Immature natural killer cell (primary cell): ENCODE results near the gene ABLIM2. TPM values are rescaled to one million over a fixed set of nuclear protein-coding genes. Genes with fewer than 3 reads are reported as not detected.

Source experiments
- DNase-seq, 3 donors: peaks; one replicate each; pipeline ENCODE4 v3.0.0; 2022; ENCODE audit warnings: mixed read lengths in 1 of 3
- H3K27ac Mint-ChIP-seq, 6 donors: one replicate each; pipeline ENCODE4 v1.8.0; 2020; ENCODE audit warnings: mixed read lengths in 6 of 6, mild to moderate bottlenecking in 5 of 6, inconsistent platforms in 4 of 6, moderate library complexity in 3 of 6
- H3K27me3 Mint-ChIP-seq, 3 donors: one replicate each; pipeline ENCODE4 v1.8.0; 2020 to 2021; ENCODE audit warnings: low read depth in 3 of 3, mild to moderate bottlenecking in 3 of 3, mixed read lengths in 3 of 3, moderate library complexity in 3 of 3, inconsistent platforms in 1 of 3
- H3K36me3 Mint-ChIP-seq, 3 donors: one replicate each; pipeline ENCODE4 v1.8.0; 2020; ENCODE audit warnings: mixed read lengths in 3 of 3, inconsistent platforms in 2 of 3, mild to moderate bottlenecking in 2 of 3
- H3K4me1 Mint-ChIP-seq, 2 donors: one replicate each; pipeline ENCODE4 v1.8.0; 2020; ENCODE audit warnings: inconsistent platforms in 2 of 2, mild to moderate bottlenecking in 2 of 2, mixed read lengths in 2 of 2, moderate library complexity in 1 of 2
- H3K4me3 Mint-ChIP-seq, 5 donors: one replicate each; pipeline ENCODE4 v1.8.0; 2020; ENCODE audit warnings: mild to moderate bottlenecking in 5 of 5, mixed read lengths in 5 of 5, inconsistent platforms in 3 of 5, moderate library complexity in 3 of 5
- H3K9me3 Mint-ChIP-seq, 6 donors: one replicate each; pipeline ENCODE4 v1.8.0; 2020; ENCODE audit warnings: mild to moderate bottlenecking in 6 of 6, mixed read lengths in 6 of 6, inconsistent platforms in 4 of 6, moderate library complexity in 3 of 6
- polyA plus RNA-seq, 3 donors: library from polyadenylated mRNA; unstranded; fragments of 300-500 nt; fragmentation: Illumina TruSeq; gene quantifications; one replicate each; pipeline ENCODE4 v1.2.3, GENCODE V29; 2021

The ABLIM2 gene
- polyA plus RNA-seq, 3 donors from 2014 or later: 0.27 to 4.1 (median 0.43) TPM

DNA sequence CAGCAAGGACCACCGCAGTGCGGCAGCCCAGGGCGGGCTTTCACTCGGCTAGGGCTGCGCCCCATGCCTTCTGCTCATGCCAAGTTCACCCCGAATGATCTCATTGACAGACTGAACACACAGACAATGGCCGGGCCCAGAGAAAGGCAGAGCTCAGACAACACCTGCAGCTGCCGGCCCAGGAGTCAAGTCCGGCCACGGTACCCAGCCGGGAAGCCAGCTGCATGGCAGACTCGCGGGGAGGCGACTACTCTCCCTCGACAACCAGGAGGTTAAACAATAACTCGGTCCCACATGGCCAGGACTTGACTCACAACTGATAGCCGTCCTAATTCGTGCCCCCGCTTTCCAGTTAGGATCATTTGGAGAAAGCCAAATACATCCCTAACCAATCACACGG, 50.4 kb downstream of the ABLIM2 start:
- H3K4me1 Mint-ChIP-seq: no peaks in the 10 kb centered on the region
- peaks cover 2 to 3% (median 2%) of the 10 kb centered on the region in 3 donors for H3K27me3 Mint-ChIP-seq
- H3K4me3 Mint-ChIP-seq: no peak overlapping the region
- no peaks in the 10 kb centered on the region for H3K9me3 Mint-ChIP-seq
- no peaks in the 10 kb centered on the region for H3K36me3 Mint-ChIP-seq
- no peak for DNase-seq
- no peak overlapping the region for H3K27ac Mint-ChIP-seq

DNA sequence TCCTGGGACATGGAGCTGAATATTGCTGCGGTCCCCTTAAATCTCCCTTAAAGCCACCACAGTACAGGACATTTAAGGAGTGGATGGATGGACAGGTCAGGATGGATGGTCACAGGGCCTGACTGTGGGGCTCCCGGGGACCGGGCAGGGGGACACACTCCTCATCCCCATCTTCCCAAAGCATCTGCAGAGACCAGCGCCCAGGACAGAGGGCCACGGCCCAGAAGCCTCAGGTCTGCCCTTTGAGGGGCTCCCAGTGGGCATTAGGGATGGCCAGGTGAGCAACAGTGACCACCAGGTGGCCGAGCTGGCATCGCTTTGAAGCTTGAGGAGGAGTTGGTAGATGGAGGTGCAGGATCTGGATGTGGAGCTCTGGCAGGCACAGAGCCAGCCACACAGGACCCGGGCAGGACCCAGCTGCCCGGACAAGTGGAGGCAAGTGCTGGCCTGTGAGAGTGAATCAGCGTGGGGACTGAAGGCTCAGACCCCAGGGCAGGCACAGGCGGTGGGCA, 51.4 kb downstream of the ABLIM2 start:
- Mint-ChIP-seq H3K9me3 (no peaks in the 10 kb centered on the region), H3K27me3 (peaks cover under 1 to 3% (median 2%) of the 10 kb centered on the region in 3 donors), H3K4me3 (no peak overlapping the region), H3K27ac (no peak overlapping the region), H3K4me1 (no peaks in the 10 kb centered on the region), H3K36me3 (no peaks in the 10 kb centered on the region)
- no peak for DNase-seq

GRCh38 chr4:8106451-8107025, 52.1 kb downstream of the ABLIM2 start:
- no peaks in the 10 kb centered on the region for H3K9me3 Mint-ChIP-seq
- H3K4me3 Mint-ChIP-seq: no peak overlapping the region
- H3K36me3 Mint-ChIP-seq: no peaks in the 10 kb centered on the region
- DNase-seq: no peak
- no peak overlapping the region for H3K27ac Mint-ChIP-seq
- H3K27me3 Mint-ChIP-seq: peaks cover 0 to 3% (median 2%) of the 10 kb centered on the region in 3 donors
- no peaks in the 10 kb centered on the region for H3K4me1 Mint-ChIP-seq

GRCh38 chr4:8105306-8106100, 53.1 kb downstream of the ABLIM2 start:
- H3K4me3 Mint-ChIP-seq: no peak overlapping the region
- H3K27ac Mint-ChIP-seq: no peak overlapping the region
- no peaks in the 10 kb centered on the region for H3K36me3 Mint-ChIP-seq
- H3K4me1 Mint-ChIP-seq: no peaks in the 10 kb centered on the region
- no peak for DNase-seq
- peaks cover 0 to 2% (median 1%) of the 10 kb centered on the region in 3 donors for H3K27me3 Mint-ChIP-seq
- no peaks in the 10 kb centered on the region for H3K9me3 Mint-ChIP-seq

DNA sequence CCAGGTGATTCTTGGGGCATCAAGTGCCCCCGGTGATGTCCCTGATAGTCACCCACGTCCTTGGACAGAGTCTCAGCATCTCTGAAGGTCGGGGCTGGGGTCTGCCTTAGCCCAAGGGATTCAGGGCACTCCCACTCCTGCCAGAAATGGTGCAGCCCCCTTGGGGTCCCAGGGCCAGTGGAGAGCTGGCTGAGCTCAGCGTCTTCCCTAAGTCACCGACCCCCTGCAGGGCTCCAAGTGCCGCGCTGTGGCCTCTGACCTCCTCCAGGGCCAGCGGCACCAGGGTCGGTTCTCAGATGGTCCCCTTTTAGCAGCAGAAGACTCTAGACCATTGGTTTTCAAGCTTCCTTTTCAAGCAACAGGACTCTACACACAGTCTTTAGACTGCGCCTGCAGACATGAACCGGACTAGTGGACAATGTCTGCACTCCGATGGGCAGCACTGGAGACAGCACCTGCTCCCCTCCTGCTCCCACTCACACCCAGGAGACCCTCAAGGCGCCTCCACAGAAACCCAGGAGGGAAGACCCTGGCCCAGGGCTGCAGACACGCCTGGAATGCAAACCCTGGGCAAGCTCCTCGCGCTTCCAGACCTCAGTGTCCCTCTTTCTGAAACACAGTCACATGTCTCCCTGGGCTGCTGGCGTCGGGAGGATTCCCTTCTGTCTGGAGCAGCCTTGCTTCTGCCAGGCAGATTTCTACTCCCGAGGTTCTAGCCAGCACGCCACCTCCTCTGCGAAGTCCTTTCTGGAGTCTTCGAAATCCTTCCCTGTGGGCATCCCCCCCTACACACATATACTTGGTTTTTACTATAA, 53.9 kb downstream of the ABLIM2 start:
- H3K36me3 Mint-ChIP-seq: no peaks in the 10 kb centered on the region
- H3K4me1 Mint-ChIP-seq: no peaks in the 10 kb centered on the region
- DNase-seq: no peak
- H3K27me3 Mint-ChIP-seq: peaks cover 0 to 2% (median 1%) of the 10 kb centered on the region in 3 donors
- H3K27ac Mint-ChIP-seq: no peak overlapping the region
- no peak overlapping the region for H3K4me3 Mint-ChIP-seq
- H3K9me3 Mint-ChIP-seq: no peaks in the 10 kb centered on the region

GRCh38 chr4:8103421-8104390, 54.9 kb downstream of the ABLIM2 start:
- Mint-ChIP-seq H3K9me3 (no peaks in the 10 kb centered on the region), H3K36me3 (no peaks in the 10 kb centered on the region), H3K27me3 (peaks cover 0 to 2% (median 1%) of the 10 kb centered on the region in 3 donors), H3K27ac (no peak overlapping the region), H3K4me1 (no peaks in the 10 kb centered on the region), H3K4me3 (no peak overlapping the region)
- DNase-seq: no peak

DNA sequence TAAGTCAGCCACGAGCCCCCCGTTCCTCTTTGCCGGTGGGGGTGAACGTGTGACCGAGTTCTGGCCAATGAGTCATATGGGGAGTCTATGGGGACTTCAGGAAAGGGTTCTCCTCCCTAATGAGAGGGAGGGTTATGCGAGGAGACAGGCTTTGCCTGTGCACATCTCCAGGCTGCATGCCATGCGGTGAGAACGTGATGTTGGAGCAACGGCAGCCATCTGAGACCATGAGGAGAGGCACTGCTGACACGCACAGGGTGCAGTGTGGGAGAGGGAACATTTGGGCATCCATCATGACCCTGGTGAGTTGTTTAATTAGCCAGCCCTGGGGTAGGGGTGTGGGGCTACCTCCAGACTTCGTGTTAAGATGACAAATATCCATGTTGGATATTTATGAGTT, 55.8 kb downstream of the ABLIM2 start:
- Mint-ChIP-seq H3K4me3 (no peak overlapping the region), H3K27me3 (peaks cover 0 to 2% (median 1%) of the 10 kb centered on the region in 3 donors), H3K36me3 (no peaks in the 10 kb centered on the region), H3K27ac (no peak overlapping the region), H3K9me3 (no peaks in the 10 kb centered on the region), H3K4me1 (no peaks in the 10 kb centered on the region)
- DNase-seq: no peak

DNA sequence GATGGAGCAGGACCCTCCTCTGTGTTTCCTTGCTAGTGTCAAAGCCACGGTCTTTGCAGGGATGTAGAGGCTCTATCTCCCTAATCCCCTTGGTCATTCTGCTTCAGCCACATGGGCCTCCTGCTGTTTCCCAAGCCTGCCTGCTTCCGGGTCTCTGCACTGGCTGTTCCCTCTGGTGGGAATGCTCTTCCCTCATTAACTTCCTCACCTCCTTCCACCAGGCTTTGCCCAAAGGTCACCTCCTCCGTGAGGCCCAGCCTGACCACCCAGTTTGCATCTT, 56.6 kb downstream of the ABLIM2 start:
- Mint-ChIP-seq H3K9me3 (no peaks in the 10 kb centered on the region), H3K4me3 (no peak overlapping the region), H3K27ac (no peak overlapping the region), H3K36me3 (no peaks in the 10 kb centered on the region), H3K4me1 (no peaks in the 10 kb centered on the region), H3K27me3 (peaks cover 0 to 2% (median 1%) of the 10 kb centered on the region in 3 donors)
- no peak for DNase-seq

DNA sequence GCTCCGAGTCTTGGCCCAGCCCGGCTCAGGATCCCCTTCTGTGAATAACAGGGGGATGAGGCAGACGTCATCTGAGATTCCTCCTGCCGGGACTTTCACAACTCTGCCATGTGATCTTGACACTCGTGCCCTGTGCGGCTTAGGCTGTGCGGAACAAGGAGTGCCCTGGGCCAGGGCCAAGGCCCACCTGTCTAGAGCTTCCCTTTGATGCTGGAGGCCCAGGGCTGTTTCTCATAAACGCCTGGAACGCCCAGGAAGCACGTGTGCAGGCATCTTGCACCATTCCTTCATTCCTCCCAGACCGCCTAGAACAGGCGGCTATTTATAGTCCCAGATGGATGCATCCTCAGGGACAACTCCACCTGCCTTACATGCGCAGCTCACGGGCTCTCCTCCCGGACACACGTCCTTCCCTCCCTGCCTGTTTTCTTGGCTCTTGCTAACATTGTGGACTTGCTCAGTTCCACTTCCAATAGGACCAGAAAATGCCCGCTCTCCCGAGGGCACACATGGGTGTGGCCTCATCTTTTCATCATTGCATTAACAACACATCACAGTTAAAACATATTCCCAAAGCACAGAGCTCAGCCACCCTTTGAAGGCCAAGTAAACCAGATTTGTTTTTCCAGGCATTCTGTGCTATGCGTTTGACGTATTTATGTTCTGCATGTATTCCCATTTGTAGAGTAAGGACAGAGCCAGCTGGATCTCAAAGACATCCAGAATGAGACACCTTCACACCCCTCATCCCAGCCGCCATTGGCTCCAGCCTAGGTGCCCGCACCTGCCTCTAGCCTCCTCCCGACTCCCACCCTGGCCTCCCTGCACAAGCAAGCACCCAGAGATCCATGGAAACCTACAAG, 57.2 kb downstream of the ABLIM2 start:
- H3K36me3 Mint-ChIP-seq: no peaks in the 10 kb centered on the region
- H3K9me3 Mint-ChIP-seq: no peaks in the 10 kb centered on the region
- no peak for DNase-seq
- peaks cover 0 to 2% (median 1%) of the 10 kb centered on the region in 3 donors for H3K27me3 Mint-ChIP-seq
- no peaks in the 10 kb centered on the region for H3K4me1 Mint-ChIP-seq
- H3K27ac Mint-ChIP-seq: no peak overlapping the region
- no peak overlapping the region for H3K4me3 Mint-ChIP-seq

DNA sequence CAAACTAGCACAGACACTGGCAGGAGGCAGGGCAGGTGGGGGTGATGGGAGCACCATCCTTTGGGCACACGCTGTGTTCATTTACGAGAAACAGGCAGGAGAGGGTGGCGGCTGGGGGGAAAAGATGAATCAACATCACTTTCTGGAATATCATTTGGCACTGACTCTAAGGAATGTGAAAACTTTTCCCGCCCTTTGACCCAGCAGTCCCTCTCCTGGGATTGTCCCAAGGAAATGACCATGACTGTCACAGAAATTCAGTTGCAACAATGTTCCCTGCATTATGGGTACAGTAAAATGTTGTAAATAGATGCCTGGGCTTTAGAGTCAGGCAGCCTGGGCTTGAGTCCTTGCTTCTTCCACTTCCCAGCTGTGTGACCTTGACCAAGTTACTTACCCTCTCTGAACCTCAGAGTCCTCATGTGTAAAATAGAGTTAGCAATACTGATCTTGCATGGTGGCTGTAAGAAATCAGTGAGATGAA, 58.6 kb downstream of the ABLIM2 start:
- Mint-ChIP-seq H3K4me3 (no peak overlapping the region), H3K4me1 (no peaks in the 10 kb centered on the region), H3K36me3 (peaks cover 0 to 6% (median under 1%) of the 10 kb centered on the region in 3 donors), H3K27me3 (peaks cover 0 to 3% (median 1%) of the 10 kb centered on the region in 3 donors), H3K9me3 (peaks cover 0 to 3% (median under 1%) of the 10 kb centered on the region in 6 donors), H3K27ac (no peak overlapping the region)
- DNase-seq: no peak

DNA sequence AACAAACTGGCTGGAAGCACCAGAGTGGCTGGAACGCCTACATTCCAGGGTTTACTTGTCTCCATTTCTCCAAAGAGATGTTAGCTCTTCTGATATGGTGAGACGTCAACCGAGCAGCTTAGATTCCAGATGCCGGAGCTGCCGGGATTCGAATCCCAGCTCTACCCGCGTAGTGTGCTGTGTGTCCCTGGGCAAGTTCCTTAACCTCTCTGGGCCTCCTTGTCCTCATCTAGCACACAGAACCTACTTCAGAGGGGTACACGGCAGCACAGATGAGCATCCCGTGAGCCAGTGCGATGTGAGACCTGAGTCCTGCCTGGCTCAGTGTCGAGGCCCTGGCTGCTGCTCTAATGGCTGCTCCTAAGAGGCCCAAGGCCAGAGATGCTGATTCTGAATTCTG, 60.1 kb downstream of the ABLIM2 start:
- H3K4me1 Mint-ChIP-seq: no peaks in the 10 kb centered on the region
- DNase-seq: no peak
- H3K27ac Mint-ChIP-seq: no peak overlapping the region
- peaks cover 0 to 3% (median 2%) of the 10 kb centered on the region in 3 donors for H3K27me3 Mint-ChIP-seq
- peaks cover 6 to 17% (median 12%) of the 10 kb centered on the region in 6 donors for H3K9me3 Mint-ChIP-seq
- no peak overlapping the region for H3K4me3 Mint-ChIP-seq
- peaks cover 4 to 13% (median 6%) of the 10 kb centered on the region in 3 donors for H3K36me3 Mint-ChIP-seq

GRCh38 chr4:8097721-8098345, 60.8 kb downstream of the ABLIM2 start:
- peaks cover 0 to 3% (median 2%) of the 10 kb centered on the region in 3 donors for H3K27me3 Mint-ChIP-seq

More at GRCh38 chr4:8097721-8098345, 60.8 kb downstream of the ABLIM2 start:
- H3K36me3 Mint-ChIP-seq: peaks cover 4 to 13% (median 6%) of the 10 kb centered on the region in 3 donors
- H3K4me3 Mint-ChIP-seq: no peak overlapping the region
- H3K27ac Mint-ChIP-seq: no peak overlapping the region
- peaks cover 6 to 20% (median 16%) of the 10 kb centered on the region in 6 donors for H3K9me3 Mint-ChIP-seq
- no peak for DNase-seq
- H3K4me1 Mint-ChIP-seq: no peaks in the 10 kb centered on the region
